Amniotic epithelial cell (primary cell): ENCODE data around the gene ITIH3.

Source experiments
- DNase-seq: peaks from one replicate; pipeline ENCODE4 v3.0.0-alpha.2; 2010; ENCODE audit warnings: low read depth

The ITIH3 gene

DNA sequence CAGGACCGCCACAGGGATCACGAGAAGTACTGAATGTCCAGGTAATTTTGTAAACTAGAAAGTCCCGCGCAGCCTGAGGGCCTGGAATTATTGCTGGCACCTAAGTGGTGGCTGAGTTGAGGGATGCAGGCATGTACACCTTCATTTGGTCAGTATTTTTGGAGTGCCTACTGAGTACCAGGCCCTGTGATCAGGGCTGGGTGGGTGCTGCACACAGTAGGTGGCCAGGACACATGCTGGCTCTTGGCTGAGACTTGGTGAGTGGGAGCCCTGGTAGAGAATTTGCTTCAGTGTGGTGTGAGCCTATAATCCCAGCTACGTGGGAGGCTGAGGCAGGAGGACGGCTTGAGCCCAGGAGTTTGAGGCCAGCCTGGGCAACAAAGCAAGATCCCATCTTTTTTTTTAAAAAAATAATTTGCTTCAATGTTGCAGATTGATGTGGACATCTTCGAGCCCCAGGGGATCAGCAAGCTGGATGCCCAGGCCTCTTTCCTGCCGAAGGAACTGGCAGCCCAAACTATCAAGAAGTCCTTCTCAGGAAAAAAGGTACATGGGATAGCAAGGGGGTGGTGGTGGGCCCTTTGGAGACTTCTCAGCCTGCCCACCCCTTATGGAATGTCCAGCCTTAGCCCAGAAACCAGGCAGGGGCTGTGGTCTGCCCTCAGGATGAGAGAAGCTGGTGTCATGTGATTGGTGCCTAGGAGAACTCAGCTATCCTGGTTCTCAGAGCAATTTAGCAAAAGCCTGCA, 14.6 kb upstream of the ITIH3 start:
- DNase-seq = no peak

DNA sequence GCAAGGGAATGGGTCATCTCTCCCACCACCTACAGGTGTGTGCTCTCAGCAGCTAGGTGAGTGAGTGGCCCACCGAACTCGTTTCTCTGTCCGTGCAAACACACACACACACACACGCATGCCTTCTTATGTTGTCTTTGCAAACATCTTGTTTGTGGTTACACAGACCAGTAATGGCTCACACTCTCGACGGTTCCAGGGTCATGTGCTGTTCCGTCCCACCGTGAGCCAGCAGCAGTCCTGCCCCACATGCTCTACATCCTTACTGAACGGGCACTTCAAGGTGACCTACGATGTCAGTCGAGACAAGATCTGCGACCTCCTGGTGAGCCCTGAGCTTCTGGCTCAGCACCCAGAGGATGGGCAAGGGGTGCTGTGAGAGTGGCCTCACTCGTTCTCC, 12.9 kb upstream of the ITIH3 start:
- no peak for DNase-seq

DNA sequence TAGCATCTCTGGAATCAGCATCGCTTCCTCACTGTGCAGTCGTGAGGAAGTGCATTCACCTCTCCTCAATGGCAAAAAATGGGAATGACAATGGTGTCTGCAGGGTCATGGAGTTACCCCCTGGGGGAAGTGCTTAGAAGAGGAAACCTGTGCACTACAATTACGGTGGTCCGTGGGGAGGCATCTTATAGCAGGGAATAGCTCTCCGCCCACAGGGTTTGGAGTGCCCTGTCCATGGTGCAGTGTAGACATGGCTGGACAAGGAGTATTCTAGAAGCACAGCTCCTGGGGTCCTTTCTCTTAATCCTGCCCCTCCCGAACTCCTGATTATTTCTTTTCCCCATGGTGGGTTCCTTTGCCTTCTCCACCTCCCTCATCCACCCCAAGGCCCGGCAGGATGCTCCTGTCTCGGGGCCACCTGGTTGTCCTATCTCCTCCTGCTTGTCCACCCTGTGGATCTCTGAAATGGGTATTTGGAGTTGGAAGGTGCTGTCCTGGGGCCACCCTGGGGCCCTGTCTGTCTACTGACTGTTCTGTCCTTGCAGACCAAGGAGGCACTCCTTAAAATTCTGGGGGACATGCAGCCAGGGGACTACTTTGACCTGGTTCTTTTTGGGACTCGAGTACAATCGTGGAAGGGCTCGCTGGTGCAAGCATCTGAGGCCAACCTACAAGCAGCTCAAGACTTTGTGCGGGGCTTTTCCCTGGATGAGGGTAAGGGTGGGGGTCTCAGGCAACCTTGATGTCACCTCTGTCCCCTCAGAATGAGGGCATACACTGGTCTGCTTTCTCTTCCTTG, 12.0 kb upstream of the ITIH3 start:
- DNase-seq = no peak

- DNase-seq = no peak
Observed at GRCh38 chr3:52783211-52783555, 11.4 kb upstream of the ITIH3 start.

DNA sequence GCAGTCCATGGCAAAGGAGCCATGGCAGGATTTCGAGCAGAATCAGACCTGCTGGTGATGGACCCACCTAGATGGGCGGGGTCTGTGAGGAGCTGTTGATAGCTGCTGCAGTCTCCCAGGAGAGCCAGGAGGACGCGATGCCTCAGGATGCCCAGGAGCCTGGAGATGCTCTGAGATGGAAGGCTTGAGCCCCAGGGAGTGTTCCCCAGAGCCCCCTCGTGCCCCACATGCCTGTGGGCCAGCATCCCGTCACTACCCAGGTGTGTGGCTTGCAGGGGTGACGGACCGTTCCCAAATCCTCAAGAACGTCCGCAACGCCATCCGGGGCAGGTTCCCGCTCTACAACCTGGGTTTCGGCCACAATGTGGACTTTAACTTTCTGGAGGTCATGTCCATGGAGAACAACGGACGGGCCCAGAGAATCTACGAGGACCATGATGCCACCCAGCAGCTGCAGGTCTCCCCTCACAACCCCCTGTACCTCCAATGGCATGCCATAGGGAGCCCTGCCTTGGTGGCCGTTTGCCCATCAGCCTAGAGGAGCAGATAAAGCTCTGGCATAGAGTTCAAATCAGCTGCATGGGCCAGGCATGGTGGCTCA, 10.5 kb upstream of the ITIH3 start:
- DNase-seq = no peak

- no peak for DNase-seq
Observed at GRCh38 chr3:52784931-52785590, 9.5 kb upstream of the ITIH3 start.

- no peak for DNase-seq
Observed at GRCh38 chr3:52786330-52787215, 8.0 kb upstream of the ITIH3 start.

GRCh38 chr3:52787246-52787645, 7.3 kb upstream of the ITIH3 start:
- DNase-seq = no peak

- DNase-seq = no peak
Observed at GRCh38 chr3:52787672-52788625, 6.6 kb upstream of the ITIH3 start.

DNA sequence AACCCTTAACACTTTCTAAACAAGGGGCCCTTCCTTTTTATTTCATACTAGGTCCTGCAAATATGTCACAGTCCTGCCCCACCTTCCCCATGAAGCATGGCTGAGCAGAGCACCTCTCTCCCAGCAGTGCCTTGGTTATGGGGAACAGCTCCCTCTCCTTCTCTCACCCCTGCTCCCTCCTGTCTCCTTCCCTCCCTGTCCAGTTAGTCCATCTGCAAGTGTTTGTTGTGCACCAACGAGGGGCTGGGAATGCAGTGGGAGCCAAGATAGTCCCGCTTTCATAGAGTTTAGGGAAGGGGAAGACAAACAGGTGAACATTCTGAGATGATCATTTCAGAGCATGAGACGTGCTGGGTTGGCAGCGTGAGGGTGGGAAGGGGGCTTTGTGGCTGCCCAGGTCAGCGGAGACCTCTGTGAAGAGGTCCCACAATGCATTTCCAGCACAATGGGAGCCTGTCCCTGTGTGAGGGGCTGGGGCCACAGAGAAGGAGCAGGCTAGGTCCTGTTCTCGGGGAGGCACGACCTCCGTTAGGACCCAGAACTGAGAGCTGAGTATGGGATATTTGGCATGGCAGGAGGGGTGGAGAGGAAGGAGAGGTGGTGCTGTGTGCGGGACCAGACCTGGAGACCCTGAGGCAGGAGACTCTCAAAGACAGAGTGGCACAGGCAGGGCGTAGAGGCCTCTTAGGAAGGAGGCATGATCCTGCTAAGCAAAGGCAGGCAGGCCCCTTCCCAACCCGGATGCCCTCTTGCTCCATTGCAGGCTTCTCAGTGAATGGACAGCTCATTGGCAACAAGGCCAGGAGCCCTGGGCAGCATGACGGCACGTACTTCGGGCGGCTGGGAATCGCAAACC, 5.5 kb upstream of the ITIH3 start:
- DNase-seq = no peak

GRCh38 chr3:52789746-52790040, 4.9 kb upstream of the ITIH3 start:
- no peak for DNase-seq

DNA sequence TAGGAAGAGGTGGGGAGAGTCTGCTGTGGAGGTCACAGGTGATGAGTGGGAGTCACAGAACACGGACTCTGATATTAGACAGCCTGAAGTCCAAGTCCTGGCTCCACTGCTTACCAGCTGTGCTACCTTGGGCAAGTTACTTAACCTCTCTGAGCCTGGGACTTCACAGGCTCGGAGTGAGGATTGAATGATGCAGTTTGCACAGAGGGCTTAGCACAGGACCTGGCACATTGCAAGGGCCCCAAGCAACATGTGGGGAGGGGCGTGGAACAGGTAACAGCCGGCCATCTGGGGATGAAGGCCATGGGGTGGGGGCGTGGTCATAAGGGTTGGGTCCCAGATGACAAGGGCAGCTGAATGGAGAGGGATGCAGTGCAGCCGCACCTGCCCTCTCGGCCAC, 4.3 kb upstream of the ITIH3 start:
- no peak for DNase-seq

DNA sequence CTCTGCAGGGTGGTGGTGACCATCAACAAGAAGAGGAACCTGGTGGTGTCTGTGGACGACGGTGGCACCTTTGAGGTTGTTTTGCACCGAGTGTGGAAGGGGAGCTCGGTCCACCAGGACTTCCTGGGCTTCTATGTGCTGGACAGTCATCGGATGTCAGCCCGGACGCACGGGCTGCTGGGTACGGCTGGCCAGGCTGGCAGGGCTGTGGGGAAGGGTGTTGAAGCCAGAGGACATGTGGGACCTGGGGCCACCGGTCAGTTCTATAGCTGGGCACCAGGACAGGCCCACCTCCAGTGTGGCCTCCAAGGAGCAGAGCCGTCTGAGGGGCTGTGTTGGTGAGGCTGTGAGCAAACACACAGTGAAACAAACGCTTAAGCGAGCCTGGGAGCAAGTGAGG, 3.9 kb upstream of the ITIH3 start:
- DNase-seq = no peak

DNA sequence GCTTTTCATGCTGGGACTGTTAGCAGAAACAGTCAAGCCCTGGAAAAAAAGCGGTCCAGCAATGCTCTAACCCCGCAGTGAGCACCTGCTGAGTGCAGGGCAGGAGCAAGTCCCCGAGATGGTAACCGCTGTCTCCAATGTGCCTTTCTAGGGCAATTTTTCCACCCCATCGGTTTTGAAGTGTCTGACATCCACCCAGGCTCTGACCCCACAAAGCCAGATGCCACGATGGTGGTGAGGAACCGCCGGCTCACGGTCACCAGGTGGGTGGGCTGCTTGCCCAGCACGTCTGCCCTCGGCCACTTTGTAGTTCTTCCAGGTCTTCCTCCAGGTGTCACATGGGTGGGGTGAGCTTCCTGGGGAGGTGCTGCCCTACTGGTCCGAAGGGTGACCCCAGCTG, 3.2 kb upstream of the ITIH3 start:
- DNase-seq = no peak

GRCh38 chr3:52791928-52792327, 2.7 kb upstream of the ITIH3 start:
- no peak for DNase-seq

- no peak for DNase-seq
Observed at GRCh38 chr3:52792413-52792812, 2.2 kb upstream of the ITIH3 start.

- no peak for DNase-seq
Observed at GRCh38 chr3:52792961-52793695, 1.5 kb upstream of the ITIH3 start.

- no peak for DNase-seq
Observed at GRCh38 chr3:52793702-52794611, 639 bp upstream of the ITIH3 start.
